ENCODE results near the gene SGMS2.

Gene SGMS2
- 39.1 to 212 (median 88.3) reads per million in 18 experiments for total RNA-seq

DNA sequence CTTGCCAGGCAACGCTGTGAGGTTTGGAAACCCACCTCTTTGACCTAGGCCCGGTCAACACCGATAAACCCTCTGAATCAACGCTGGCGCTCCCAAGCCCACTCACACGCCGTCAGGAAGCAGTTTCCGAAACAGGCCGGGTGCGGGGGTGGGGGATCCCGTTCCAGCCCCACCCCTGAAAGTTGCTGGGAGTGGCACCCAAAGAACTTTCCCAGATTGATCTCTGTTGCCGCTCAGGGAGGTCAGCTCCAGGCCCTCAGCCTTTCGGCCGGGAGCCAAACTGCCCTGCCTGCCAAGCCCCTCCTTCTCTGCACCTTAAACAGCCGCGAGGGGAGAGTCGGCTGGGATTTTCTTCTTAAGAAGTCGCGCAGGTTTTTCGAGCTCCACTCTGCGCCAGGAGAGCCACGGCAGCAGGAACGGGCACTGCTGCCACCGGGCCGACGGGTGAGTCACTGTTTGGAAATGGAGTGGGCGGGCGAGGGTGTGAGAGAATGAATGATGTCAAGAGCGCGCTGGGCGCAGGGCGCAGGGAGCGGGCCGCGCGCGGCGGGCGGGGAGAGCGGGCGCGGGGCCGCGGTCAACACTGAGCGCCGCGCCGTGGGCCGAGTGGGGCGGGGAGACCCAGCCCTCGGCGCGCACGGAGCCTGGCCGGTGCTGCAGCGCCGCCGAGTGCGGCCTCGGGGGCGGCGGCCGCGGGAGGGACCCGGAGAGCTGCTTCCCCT lies at the start of gene SGMS2:
TSS of gene SGMS2 (plus strand) at position 583 of the 722 bp plus-strand sequence. CDS start 70,622 bp downstream, outside the sequence.
- peak; percentile 93 to 94 for DNase-seq

GRCh38 chr4:107777890-107778289 lies 46.8 kb upstream of the SGMS2 start:
- no peak for DNase-seq

- DNase-seq: no peak
These were observed 45.8 kb upstream of the SGMS2 start for GRCh38 chr4:107778784-107779530.

GRCh38 chr4:107780665-107781064 lies 44.1 kb upstream of the SGMS2 start:
- DNase-seq: no peak

DNA sequence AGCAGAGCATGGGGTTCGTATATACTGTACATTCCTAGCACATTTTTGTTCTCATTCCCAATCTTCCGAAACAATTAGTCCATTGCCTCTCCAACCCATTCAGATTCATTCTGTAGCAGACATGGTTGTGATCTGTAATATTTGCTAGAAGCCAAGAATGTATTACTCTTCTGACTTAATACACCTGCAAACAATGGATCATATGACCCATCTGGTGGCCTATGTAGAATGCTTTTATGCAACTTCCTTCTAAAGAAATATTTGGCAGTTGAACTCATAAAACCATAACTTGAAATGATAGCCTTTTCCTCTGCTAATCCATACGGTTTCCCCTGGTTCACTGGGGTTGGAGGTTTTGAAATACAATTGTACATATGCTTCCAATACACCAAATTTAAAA lies 32.8 kb upstream of the SGMS2 start:
- DNase-seq: no peak

DNA sequence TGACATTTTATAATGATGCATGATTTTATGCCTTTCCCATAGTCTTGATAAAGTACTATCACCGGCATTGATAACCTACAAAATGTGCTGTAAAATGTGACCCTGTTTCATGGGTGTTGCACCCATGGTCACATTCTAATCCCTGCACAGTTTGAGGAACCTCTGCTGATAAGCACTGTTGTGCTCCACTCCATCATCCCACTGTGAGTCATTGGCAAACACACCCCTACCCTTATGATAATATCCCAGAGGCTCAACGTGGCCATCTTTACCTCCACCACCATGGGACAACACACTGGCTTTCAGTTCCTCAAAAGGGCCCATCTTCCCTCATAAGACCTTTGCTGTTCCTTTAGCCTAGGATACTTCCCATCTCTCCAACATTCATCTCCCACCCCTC lies 32.0 kb upstream of the SGMS2 start:
- peak; percentile 38 to 59 for DNase-seq

GRCh38 chr4:107793996-107794395 lies 30.7 kb upstream of the SGMS2 start:
- DNase-seq: no peak

DNA sequence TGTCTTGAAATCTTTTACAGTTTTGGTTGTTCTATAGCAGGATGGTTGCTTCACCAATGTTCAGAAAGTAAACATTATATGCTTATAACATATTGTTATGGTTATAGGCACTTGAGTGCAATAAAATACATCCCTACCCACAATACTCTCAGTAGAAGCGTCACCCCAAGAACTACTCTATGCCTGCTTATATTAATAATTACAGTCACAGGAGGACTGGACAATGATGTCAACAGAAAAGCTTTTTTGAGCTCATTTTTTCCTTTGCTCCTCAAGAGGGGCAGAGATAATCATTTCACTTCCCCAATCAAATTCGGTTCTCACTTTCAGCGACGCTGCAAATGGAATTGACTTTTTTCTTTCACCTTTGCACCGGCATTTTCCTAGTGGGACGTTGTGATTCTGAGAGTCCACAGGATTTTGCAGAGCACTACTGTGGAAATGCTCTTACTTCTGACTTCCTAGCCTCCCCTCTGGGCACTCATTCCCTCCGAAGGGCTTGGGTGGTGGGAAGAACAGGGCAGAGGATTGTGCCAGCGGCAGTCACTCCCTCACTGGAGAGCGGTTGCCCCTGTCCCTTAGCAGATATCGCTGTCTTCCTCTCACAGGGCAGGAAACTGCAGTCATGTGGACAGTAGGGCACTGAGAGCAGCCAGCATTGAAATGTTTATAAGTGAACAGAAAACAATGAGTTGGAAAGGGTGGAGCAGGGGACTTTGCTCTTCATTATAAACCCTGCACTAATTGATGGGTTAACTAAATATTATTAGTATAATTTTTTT lies 24.9 kb upstream of the SGMS2 start:
- peak; percentile 30 to 36 for DNase-seq

GRCh38 chr4:107800706-107801105 lies 24.0 kb upstream of the SGMS2 start:
- DNase-seq: peak; percentile 60 to 75

DNA sequence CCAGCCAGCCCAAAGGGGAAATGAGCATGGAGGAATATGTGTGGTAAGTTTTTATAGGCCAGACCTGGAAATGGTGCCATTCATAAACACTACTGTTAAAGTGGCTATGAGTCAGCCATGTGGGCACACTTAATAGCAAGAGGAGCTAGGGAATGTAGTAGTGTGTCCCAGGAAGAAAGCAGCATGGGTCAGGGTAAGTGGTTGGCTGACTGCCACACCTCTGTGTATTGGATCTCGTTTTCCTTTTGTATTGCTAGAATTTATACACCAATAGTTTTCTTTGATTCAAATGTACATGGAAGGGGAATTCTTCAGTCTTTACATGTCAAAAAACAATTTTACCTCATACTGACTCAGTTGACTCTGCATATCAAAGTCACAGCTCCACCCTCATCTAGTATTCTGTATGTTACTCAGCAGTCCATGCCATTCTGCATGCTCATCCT lies 22.9 kb upstream of the SGMS2 start:
- DNase-seq: no peak

DNA sequence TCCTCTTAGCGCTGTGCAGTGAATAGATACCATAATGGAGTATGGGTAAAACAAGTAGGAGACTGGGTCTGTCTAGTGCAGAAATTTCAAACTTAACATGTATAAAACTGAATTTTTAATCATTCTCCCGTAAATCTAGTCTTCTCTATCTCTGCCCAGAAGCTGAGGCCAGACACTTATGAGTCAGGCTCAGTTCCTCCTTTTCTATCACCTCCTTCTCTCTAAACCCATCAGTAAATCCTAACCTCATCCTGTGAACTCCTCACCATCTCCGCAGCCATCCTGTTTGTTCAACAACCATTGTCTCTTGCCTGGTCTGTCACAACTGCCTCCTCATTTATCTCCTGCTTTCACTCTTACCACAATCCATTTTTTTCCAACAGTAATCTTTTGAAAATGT lies 19.8 kb upstream of the SGMS2 start:
- DNase-seq: peak; percentile 7 to 15

DNA sequence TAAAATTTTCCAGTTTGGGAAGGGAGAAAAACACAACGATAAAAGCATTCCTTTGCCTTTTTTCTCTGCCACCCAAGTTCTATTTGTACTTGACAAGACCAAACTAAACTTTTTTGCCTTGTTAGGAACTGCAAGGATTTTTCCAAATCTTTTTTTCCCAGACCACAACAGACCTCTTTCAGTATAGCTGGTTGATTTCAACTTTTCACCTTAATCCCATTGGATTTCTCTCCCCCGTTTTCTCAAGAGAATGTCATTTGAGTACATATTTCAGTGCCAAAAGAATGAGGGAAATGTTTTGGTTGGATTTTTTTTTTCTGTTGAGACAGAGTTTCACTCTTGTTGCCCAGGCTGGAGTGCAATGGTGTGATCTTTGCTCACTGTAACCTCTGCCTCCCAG lies 18.5 kb upstream of the SGMS2 start:
- DNase-seq: no peak

DNA sequence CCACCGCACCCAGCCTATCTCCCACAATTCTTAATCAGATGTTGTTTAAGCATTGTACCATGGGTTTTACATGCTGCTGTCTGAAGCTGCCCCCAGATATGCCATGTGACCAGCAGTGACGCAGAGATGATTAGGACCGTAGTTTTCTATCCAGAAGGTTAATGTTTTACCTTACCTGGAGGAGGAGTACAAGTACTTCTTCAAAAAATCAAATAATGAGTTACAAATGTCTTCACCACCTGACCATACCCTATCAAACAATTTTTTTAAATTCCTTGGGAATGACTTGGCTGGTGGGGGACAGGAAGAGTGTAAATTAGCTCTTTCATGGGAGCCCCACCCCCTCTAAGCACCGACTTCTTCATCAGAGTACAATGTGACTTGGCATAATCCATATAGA lies 16.2 kb upstream of the SGMS2 start:
- DNase-seq: no peak

GRCh38 chr4:107809210-107809609 lies 15.5 kb upstream of the SGMS2 start:
- DNase-seq: no peak

DNA sequence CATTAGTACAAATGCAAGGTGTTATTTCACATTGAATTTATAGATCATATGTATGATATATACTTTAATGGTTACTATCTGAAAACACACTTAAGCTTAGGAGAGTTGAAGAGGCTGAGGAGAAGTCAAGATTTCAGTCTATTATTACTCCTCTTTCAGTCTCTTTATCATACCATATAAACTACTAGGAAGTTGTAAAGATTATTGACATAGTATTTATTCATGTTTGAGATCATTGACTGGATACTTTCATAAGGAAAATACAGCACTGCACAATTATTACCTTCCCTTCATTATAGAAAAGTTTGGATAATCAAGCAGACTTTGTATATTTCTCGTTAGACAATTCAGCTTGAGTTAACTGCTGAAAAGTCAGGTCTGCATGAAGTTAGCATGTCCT lies 10.0 kb upstream of the SGMS2 start:
- DNase-seq: no peak

DNA sequence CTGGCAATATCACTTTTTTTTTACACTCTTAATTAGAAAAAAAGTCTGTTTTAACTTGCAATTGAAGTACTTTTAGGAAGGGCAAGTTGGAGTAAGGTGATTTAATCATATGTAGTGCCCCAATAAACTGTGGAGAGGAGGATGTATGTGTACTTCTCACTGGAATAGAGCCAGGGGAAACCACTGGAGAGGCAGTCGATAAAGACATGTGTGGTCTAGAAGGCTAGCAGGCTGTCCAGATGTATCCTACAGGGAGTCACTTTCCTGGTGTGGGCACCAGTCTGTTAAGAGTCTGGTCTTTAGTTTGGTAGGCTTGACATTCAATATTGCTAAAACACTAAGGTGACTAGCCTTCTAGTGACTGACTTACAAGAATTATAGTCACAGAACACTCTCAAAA lies 9.6 kb upstream of the SGMS2 start:
- DNase-seq: no peak

DNA sequence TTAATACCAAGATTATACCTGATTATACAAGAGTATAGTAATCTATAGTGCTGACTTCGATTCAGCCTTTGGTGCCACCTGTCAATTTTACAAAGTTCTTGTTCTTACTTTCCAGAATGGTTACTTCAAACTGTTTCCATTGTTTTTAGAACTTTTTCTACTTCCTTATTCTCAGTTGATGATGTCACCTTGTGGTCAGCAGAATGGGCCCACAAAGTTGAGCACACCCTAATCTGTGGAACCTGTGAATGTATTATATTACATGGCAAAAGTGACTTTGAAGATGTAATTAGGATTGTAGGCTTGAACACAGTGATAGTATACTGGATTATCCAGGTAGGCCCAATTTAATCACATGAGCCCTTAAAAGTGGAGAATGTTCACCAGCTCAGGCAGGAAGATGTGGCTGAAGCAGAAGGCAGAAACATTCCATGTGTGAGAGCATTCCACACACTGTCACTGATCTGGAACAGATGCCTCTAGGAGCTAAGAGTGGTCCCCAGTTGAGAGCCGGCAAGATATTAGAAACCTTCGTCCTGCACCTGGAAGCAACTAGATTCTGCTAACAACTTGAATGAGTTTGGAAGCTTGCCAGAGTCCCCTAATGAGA lies 6.3 kb upstream of the SGMS2 start:
- DNase-seq: peak; percentile 68 to 77

DNA sequence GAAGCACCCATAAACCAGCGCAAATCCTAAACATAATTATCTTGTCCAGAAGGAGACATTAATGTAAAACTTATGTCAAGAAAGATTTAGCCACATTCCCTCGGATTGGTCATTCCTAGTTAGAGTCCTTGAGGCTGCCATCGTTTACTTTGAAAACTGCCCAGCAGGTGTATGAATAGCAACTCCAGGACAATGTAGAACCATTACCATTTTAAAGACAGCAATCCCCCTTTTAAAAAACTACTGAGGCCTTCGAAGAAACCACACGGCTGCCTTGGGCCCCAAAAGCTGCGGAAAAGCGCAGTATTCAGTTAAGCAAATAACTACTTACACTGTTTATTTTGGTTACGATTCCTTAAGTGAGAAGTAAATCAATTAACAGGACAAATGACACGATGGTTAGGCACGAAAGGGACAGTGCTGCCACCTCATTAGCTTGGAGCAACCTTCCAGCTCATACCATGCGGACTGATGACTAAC lies 822 bp upstream of the SGMS2 start:
- DNase-seq: no peak

- DNase-seq: peak; percentile 52 to 65
These were observed 516 bp downstream of the SGMS2 start for GRCh38 chr4:107825072-107825824.

DNA sequence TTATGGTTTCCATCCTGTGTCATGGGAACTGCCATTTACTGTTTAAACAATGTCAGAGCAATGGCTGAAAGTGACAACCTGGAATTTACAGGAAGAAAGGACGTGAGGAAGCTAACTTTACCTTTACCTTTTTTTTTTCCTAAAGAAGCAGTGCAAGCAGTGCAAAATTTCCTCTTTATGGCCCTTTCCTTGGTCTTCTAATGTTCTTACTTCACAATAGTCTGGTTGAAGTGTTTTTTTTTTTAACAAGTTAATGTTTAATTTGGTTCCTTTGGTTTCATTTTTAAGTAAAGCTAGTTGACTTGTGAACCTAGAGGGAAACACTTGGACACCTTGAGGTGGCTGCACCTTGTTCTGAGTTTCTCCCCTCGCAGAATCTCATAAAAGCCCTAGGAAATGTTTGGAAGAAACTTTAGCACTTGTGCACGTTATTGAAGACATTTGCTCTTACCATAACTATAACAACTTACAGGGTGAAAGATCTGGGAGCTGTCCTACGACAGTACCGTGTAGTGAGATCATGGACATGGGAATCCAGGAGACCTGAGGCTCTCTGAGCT lies 1.8 kb downstream of the SGMS2 start:
- no peak for DNase-seq

DNA sequence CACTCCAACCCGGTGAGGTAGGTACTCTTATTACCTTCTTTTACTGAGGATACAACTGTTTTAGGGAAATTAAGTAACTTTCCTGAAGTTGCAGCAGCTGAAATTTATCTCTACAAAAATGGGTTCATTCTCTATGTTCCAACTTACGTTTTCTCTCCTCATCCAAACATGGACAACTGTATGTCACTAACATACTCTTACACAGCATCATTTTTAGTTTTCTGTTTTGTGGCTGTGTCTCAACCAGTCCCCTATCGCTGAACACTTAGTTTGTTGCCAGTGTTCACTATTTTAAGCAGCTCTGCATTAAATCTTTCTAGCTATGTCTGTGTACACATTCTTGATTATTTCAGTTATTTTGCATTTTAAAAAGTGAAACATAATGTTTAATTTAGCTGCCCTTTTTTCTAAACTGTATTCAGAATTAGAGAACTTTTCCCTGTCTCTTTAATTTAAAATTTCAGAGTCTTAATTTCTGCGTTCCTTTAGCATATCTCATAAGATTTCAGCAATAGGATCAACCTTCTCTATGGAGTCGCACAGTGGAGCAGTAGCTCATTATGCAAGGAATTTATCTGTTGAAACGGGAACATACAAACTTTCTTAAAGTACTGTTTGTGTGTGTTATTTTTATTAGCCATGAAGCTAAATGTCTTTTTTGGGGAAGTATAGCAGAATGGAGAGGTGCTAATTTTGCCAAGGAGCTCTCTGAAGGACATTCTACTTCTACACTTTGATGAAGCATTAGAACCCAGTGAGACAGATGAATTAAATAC lies 3.8 kb downstream of the SGMS2 start:
- DNase-seq: peak in 1 of 2 donors; percentile 50

Measured in inflammatory macrophage (primary cell).